Globus pallidus (tissue), 1 donor: ENCODE results near the gene VWA8.
"Not testable (repeated sequence)": the region's sequence is repeated elsewhere in the genome, so short reads cannot be mapped to it uniquely, and the experiment has no call there.

ENCODE experiments used
- DNase-seq: peaks from one replicate; pipeline ENCODE4 v3.0.0-alpha.2; 2015; ENCODE audit warnings: low spot score

Gene VWA8

DNA sequence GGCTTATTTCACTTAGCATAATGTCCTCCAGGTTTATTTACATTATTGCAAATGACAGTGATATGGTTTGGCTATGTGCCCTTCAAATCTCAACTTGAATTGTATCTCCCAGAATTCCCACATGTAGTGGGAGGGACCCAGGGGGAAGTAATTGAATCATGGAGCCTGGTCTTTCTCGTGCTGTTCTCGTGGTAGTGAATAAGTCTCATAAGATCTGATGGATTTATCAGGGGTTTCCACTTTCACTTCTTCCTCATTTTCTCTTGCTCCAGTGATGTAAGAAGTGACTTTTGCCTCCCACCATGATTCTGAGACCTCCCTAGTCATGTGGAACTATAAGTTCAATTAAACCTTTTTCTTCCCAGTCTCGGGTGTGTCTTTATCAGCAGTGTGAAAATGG lies 109.6 kb downstream of the VWA8 start:
- no peak for DNase-seq

DNA sequence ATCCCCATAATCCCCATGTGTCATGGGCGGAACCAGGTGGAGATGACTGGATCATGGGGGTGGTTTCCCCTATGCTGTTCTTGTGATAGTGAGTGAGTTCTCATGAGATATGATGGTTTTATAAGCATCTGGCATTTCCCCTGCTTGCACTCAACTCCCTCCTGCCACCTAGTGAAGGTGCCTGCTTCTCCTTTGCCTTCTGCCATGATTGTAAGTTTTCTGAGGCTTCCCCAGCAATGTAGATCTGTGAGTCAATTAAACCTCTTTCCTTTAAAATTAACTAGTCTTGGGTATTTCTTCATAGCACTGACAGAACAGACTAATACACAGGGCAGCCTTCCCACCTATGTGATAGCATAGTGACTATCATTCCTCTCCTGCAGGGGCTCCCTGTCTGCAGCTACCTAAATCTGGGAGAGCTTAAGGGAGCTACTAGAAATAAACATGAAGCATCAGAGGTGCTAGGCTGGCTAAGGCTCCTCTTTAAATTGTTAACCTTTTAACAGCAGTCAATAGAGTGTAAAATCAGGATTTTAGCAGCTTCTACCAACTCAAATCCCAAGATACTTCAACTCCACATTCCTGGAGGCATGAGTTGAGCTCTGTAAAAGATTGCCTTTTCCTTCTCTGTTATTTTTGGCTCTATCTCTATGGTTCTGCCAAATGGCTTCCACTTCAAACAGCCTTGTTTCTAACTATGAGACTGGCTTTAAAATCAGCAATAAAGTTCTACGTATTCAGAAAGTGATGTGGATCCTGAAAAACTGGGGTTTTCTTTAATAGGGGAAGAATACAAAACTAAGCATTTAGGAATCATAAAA lies 112.3 kb downstream of the VWA8 start:
- DNase-seq = no peak

DNA sequence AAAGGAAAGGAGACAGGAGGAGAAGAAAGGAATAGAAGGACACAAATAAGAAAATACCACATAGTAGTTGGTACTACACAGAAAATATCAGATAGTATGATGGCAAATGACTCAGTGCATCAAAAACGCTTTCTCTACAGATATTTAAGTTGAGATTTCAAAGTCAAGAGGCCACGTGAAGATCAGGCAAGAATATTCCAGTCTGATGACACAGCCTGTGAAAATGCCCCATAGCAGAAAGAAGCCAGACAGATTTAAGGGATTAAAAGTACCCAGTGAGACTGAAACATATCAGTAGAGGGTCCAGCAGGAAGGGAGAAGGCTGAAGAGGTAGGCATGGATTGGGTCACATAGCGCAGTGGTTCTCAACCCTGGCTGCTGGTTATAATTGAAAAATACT lies 113.7 kb downstream of the VWA8 start:
- no peak for DNase-seq

DNA sequence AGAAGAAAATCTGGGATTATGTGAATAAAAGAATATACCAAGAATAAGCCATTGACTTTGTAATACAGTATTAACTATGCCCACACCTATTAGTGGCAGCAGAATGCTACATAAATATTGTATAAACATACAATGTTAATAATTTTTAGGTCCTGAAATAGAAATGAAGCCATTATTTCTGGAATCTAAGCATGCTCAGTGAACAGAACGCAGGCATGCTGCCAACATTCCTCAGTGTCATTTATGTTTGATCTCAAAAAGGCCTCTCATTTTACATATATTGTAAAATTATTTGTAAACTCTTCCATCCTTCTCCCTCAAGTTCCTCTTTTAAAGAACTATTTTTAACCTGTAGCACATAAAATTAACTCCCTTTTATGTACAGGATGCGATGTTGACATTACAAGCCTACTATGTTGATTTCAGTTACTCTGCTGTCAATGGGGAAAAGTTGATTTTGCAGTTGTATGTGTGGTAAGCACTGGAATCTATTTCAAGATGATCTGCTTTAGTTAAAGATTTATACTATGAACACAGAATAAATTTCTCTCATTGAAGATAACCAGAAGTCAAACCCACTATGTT lies 118.8 kb downstream of the VWA8 start:
- DNase-seq = no peak

DNA sequence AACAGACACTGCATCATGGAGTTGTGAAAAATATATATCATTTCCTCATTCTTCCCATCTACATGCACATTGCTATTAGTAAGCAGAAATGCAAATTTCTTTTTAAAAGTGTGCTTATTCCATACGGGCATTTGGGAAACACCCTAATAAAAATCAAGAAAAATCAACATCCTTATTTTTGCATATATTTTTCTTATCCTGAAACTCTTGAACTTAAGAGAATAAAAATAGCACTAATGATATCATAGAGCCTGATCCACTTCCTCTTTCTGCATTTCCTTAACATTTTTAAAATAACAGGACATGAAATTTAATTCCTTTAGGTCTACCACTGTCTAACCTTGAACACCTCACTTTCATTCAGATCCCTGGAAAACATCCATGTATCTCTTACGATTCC lies 123.3 kb downstream of the VWA8 start:
- DNase-seq = no peak

DNA sequence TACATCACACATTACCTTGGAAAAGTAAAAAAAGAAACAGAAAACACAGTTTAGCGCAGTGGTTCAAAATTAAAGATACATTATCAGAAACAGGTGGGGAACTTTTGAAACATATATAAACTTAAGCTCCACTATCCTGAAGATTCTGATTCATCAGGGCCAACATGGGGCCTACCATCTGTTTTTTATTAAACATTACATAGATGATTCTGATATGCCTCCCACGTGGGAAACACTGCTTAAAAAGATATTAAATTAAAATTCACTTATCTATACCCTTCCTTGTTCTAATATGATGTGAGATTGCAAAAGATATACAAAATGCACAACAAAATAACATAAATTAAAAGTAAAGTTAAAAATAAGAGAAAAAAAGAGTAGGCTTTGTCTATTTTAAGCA lies 125.0 kb downstream of the VWA8 start:
- no peak for DNase-seq

DNA sequence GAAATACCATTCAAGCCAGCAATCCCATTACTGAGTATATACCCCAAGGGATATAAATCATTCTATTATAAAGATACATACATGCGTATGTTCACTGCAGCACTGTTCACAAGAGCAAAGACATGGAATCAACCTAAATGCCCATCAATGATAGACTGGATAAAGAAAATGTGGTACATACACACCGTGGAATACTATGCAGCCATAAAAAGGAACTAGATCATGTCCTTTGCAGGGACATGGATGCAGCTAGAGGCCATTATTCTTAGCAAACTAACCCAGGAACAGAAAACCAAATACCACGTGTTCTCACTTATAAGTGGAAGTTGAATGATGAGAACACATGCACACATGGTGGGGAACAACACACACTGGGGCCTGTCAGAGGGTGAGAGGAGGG lies 126.2 kb downstream of the VWA8 start:
- not testable (repeated sequence) for DNase-seq

DNA sequence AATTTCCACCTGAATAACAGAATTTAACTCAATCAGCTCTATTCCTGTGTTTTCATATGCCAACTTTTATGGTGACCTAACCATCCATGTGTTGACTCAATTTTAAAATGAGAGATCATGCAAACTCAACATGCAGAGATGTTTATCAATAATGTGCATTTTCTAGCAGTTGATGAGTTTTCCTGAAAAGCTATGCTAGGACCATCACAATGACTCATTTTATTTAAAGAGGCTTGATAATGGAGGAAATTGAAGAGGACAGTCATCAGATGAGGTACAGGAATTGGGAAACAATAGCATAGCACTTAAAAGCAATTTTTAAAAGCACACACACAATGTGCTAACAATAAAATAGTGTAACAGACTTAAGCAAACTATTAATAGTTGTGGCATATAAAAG lies 127.1 kb downstream of the VWA8 start:
- no peak for DNase-seq

DNA sequence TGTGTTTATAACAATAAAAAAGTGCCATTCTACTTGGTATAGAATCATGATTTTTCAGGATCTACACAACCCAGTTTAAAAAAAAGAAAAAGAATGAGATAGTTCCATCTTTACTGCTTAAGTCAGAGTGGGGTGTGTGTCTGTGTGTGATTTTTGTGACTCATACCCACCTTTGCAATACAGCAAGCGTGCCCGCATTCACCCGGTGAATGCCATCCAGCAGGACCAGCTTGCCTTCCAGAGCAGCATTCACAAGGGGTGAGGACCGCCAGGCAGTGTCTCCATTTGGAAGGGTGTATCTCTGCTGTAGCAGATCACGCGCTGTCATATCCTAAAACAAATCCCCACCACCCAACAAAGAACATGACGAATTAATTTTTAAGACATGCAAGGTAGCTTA lies 127.7 kb downstream of the VWA8 start:
- no peak for DNase-seq

DNA sequence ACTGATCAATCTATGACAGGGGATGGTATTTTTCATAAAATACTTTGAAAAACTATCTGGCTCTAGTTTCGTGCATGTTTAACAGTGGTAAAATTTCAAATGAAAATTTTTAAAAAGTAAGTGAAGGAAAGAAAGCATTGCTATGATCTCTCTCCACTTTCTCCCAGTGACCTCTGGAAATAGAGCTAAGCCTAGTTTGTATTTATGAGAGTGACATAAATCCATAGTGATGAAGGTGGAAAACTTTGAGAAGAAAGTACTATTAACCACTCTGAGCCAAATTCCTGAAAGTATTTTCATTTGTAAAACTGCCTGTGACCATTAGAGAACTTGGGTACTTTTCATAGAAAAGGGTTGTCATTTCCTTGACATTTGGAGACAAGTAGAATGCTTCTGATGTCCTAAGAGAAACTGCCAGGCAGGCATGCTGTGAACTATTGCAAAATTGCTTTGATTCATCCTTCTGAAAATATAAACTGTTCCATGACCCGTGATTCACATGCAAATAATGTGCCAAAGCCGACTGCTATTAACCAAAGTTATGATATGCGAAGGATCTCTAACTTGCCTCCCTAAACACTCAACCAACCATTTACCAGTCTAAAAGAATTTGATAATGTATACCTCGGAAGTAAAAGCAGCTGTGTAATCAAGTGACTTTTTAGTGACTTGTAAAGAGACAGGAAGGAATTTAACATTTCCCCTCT lies 133.2 kb downstream of the VWA8 start:
- DNase-seq = no peak

DNA sequence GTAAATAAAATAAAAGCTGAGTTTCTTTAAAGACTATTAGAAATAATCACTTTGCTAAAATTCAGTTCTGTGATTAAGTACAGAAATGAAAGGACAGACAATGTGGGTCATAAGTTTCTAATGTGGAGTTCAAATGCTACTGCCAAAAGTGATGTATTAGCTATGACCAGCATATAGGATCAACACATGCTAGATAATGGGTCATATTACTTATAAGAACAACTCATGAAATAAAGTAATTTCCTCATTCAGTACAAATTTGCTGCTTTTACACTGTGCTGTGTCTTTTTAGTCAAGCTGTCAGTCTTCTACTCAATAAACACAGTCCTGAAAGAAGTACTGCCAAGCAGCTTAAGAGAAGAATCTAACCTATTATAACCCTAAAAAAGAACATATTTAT lies 135.2 kb downstream of the VWA8 start:
- no peak for DNase-seq

DNA sequence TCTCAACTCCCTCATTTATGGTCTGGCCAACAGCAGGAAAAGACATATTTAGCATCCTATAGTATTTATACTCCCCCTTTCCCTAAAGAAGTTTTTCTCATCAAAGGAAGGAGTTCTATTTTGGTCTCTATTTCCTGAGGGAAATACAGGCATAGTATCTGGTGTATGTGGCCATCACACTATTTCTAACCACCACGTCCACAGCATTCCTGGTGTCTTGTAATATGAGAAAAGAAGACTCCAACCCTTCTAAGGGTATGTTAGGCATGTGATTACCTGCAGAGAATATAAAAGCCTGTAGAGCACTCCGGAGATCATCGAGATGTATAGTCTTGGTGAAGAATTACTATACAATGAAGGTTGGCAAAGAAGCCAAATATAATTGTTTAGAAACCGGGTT lies 137.4 kb downstream of the VWA8 start:
- no peak for DNase-seq

DNA sequence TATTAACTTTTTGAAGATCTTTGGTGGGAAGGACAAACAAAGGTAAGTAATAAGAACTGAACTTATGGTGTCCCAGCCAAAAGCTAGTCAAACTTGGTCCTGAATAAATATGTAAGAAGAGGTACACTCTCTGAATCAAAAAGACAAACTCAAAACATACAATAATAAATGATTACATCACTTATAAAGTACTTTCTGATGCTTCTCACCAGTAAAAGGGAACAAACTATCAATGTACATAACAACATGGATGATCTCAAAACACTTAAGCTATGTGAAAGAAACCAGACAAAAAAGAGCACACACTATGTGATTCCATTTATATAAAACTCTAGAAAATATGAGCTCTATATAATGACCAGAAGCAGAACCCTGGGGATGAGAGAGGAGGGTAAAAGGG lies 138.3 kb downstream of the VWA8 start:
- no peak for DNase-seq

DNA sequence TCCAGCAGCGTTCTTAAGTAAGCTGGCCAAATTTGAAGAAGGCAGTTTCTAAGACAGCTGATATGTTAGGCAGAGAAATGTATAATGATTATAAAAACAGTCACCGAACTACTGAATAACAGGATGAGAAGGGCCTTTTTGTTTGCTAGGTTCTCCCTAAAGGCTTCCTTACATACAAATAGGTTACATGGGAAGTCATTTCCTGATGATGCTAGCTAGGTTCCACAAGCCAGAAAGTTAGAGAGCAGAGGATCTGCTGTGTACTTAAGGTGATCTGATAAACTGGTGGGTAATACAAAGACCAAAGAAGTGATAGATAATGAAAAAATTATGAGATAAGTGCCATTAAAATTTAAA lies 139.7 kb downstream of the VWA8 start:
- DNase-seq = no peak

DNA sequence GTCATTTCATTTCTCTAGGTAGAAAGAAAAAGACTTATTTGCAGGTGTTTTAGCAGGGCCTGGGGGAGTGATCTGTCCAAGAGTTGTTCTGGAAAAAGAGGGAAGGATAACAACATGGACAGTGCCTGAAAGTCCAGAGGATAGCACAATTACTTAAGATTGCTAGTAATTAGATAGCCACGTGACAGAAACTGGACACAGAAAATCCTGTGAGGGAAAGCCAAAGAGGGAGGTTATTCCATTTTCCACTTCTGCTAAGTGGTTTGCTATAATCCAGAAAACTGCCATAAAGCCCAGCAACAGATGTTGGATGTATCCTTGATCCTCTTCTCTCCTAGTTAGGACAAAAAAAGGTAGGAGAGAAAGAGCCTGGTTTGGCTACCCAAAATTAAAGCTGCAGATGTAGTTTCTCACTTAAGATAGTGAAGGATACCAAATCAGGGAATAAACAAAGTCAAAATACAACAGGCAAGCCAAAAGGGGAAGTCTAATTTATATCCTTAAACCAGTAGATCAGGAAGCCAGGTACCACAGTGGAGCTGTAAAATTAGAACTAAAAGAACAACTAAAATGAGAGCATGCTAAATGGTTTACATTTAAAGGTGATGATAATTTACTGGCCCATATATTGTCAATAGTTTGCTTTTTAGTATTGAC lies 140.2 kb downstream of the VWA8 start:
- DNase-seq = no peak

DNA sequence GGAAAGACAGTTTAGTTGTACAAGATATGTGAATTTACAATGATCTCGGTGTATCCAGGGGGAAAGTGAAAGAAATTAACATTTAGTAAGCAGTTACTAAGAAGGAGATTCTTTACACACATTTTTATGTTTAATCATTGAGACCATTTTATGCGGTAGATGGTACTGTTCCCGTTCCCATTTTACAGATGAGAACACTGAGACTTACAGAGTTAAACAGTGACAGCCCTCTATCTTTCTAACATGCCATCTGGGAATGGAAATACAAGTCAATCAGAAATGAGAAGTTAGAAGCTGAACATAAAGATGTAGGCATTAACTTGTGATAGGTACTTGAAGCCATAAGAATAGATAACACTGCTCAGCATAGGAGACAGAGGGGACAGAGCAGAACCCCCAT lies 144.9 kb downstream of the VWA8 start:
- no peak for DNase-seq

DNA sequence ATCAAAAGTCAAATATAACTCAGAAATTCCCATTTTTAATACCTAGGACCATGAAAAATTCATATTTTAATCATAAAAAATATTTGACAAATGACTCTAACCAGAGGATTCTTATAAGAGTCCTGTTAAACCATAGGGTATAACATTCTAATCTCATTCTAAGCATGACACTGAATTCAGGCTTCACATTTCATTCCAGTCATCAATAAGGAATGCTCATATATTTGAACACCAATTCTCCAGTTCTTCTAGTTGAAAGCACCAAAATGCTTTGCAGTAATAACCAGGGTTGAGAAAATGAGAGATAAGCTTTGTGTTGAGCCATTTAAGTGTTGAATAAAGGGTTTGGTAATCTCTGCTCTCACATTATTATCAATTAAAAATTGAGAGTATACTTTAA lies 147.5 kb downstream of the VWA8 start:
- DNase-seq = no peak

DNA sequence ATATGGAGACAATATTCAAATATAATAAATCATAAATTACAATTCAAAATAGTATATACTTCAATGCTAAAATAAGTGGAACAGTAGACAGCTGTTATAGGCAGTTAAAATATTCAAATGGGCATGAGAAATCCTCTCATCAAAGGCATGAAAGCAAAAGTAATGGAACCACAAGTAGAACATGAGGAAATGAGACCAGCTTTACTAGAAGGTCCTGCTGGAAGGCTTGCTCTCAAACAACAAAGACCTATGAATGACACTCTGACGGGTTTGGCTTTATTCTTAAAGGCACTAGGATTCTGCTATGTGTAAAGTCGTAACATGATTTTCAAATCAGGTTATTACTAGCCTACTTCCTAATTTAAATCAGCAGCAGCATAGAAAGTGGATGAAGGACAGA lies 148.1 kb downstream of the VWA8 start:
- no peak for DNase-seq

DNA sequence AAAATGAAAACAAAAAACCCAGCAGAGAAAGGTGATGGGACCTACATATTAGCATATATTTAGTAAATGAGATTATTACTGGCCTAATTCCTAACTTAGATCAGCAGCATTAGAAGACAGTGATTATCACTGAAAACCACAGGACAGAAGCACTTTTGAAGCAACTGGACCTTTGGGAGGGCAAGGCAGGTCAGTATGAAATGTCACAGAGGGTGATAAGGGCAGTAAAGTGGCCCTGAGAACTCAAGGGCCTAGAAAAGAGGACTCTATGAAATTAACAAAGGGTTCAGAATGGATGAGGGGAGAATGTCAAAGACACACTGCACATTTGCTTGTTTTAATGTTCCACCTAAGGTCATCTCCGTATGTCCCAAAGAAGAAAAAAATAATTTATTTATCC lies 148.7 kb downstream of the VWA8 start:
- no peak for DNase-seq

DNA sequence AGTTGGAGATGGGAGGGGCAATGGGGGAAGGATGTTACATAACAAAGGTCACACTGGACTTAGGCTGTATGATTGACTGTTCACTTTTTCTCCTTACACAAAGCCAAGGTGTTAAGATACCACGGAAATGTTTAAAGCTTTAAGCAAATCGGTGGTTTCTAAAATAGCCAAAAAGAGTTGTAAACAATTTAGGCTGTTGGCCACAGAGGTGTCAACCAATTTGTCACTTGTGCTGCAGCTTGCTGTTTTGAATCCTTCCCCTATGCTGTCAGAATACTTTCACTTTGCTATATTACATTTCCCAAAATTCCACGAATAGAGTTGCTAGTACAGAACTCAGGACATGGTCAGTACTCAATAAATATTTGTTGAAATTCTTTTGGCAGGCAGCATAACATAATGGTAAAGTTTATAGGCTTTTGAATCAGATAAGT lies 149.3 kb downstream of the VWA8 start:
- DNase-seq = no peak

DNA sequence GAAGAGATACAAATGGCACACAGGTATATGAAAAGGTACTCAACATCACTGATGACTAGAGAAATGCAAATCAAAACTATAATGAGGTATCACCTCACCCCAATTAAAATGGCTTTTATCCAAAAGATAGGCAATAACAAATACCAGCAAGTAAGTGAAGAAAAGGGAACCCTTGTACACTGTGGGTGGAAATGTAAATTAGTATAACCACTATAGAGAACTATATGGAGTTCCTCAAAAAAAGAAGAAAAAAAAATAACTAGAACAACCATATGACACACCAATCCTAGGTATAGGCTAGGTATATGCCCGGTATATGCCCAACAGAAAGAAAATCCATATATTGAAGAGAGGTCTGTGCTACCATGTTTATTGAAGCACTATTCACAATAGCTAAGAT lies 150.9 kb downstream of the VWA8 start:
- DNase-seq = no peak

DNA sequence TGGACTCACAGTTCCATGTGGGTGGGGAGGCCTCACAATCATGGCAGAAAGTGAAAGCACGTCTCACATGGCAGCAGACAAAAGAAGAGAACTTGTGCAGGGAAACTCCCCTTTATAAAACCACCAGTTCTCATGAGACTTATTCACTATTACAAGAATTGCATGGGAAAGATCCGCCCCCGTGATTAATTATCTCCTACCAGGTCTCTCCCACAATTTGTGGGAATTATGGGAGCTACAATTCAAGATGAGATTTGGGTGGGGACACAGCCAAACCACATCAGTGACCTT lies 157.5 kb downstream of the VWA8 start:
- DNase-seq = not testable (repeated sequence)
